Measurements from ENCODE around the gene R3HCC1L.
"Not testable (repeated sequence)": the region's sequence is repeated elsewhere in the genome, so short reads cannot be mapped to it uniquely, and the experiment has no call there.

R3HCC1L gene

DNA sequence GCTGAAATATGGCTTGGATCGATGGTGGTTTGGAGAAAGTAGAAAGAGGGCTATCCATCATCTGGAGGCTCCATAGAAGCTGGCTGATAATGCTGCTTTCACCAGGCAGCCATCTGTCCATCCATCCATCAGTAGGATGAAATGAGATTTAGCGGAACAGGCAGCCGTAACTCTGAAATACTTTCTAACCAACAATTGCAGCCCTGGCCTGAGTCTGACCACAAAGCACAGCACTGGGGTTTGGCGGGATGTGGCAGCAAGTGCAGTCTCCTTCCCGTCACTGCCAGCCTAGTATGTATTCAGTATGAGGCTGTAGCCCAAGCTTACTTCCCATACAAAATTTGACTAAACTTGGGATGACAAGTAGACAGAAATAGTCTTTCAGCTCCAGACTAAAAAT lies 38.0 kb downstream of the R3HCC1L start:
- DNase-seq (ENCODE audit: low spot score), result no peak

DNA sequence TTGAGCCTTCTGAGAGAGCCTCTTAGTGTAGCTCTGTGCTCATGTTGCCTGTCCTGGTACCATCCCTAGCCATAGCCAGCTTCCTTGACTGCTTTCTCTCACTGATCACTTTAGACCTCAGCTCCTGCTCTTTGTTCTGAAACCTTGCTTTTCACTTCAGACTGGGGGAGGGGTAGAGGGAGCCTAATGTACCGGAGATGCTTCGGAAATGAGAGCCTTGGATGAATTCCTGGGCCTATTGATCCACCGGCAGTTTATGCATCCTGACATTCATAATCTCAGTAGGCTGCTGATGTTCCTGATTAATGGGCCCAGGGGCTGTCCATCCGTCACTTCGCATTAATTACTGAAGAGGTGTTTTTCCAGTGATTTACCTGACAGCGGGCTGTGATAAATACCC lies 38.8 kb downstream of the R3HCC1L start:
- no peak for DNase-seq (ENCODE audit: low spot score)

DNA sequence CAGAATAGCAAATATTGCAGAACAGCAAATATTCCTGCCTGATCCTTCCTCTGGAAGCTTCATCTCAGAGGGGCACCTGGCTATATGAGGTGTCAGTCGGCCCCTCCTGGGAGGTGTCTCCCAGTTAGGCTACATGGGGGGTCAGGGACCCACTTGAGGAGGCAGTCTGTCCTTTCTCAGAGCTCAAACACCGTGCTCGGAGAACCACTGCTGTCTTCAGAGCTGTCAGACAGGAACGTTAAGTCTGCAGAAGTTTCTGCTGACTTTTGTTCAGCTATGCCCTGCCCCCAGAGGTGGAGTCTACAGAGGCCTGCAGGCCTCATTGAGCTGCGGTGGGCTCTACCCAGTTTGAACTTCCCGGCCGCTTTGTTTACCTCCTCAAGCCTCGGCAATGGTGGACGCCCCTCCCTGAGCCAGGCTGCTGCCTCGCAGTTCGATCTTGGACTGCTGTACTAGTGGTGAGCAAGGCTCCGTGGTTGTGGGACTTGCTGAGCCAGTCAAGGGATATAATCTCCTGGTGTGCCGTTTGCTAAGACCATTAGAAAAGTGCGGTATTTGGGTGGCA lies 48.0 kb downstream of the R3HCC1L start:
- DNase-seq (ENCODE audit: low spot score), result not testable (repeated sequence)

DNA sequence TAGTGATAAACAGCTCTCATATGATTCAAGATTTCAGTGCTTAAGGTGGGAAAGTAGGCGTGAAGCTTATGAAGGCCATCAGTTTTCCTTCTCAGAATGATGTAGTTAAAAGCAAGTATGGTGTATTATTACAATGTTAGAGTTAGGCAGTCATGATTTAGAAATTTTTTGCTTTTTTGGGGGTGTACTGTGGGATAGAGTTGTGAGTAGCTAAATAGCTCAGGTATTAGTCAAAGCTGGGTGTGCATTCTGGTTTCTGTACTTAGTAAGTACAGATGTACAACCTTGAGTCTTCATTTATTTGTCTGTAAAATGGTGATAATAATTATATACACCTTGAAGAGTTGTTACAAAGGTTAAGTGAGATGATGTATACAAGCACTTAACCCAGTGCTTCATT lies 52.2 kb downstream of the R3HCC1L start:
- no peak for DNase-seq (ENCODE audit: low spot score)

DNA sequence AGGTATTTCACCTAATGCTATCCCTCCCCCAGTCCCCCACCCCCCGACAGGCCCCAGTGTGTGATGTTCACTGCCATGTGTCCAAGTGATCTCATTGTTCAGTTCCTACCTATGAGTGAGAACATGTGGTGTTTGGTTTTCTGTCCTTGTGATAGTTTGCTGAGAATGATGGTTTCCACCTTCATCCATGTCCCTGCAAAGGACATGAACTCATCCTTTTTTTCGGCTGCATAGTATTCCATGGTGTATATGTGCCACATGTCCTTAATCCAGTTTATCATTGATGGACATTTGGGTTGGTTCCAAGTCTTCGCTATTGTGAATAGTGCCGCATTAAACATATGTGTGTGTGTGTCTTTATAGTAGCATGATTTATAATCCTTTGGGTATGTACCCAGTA lies 56.3 kb downstream of the R3HCC1L start:
- DNase-seq (ENCODE audit: low spot score), result not testable (repeated sequence)

DNA sequence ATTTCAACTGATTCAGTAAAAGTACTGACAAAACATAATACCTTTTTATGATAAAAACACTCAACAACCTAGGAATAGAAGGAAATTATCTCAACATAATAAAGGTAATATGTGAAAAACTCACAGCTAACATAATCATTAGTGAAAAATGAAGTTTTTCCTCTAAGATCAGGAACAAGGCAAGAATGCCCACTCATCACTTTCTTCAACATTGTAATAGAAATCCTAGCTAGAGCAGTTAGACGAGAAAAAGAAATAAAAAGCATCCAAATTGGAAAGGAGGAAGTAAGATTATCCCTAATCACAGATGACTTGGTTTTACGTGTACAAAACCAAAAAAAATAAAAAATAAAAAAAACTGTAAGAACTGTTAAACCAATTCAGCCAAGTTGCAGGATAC lies 58.6 kb downstream of the R3HCC1L start:
- DNase-seq (ENCODE audit: low spot score), result no peak

DNA sequence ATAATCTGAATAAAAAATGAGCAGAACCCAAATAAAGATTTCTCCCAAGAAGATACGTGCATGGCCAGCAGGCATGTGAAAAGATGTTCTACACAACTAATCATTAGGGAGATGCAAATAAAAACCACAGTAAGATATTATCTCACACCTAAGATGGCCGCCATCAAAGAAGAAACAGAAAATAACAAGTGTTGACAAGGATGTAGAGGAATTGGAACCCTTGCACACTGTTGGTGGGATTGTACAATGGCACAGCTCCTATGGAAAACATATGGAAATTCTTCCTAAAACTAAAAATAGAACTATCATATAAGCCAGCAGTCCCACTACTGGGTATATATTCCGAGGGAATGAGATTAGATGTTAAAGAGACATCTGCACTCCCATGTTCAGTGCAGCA lies 60.2 kb downstream of the R3HCC1L start:
- DNase-seq (ENCODE audit: low spot score), result no peak

DNA sequence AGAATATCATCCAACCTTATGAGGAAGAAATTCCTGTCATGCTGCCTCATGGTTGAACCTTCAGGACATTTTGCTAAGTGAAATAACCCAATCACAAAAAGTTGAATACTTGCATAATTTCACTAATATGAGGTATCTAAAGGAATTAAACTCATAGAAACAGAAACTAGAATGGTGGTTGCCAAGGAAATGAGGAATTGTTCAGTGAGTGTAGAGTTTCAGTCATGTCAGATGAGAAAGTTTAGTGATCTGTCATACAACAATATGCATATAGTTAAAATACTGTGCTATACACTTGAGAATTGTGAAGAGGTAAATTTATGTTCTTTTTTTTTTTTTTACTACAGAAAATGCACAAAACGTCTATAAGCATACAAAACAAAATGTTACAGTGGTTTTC lies 60.7 kb downstream of the R3HCC1L start:
- no peak for DNase-seq (ENCODE audit: low spot score)

DNA sequence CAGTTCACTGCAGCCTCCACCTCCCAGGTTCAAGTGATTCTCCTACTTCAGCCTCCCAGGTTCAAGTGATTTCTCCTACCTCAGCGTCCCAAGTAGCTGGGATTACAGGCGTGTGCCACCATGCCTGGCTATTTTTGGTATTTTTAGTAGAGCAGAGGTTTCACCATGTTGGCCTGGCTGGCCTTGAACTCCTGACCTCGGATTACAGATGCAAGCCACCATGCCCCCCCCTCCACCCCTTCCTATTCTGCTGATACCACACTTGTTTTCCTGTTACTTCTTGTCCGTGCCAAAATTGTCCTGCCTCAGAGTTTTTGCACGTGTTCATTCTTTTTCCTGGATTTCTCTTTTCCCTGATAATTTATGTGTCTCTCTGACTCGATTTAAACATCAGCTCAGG lies 62.5 kb downstream of the R3HCC1L start:
- DNase-seq (ENCODE audit: low spot score), result no peak

DNA sequence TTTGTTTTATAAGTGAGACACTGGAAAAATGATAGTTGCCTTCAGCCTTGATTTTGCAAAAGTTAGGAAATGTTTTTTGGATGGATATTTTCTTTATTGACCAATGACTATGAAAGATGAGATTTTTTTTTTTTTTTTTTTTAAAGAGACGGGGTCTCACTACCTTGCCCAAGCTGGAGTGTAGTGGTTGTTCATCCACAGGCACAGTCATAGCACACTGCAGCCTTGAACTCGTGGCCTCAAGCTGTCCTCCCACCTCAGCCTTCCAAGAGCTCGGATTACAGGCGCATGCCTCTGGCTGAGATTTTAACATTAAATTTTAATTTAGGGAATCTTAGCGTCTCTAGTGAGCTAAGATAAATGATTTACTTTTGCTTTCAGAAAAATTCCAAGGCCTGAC lies 67.3 kb downstream of the R3HCC1L start:
- no peak for DNase-seq (ENCODE audit: low spot score)

DNA sequence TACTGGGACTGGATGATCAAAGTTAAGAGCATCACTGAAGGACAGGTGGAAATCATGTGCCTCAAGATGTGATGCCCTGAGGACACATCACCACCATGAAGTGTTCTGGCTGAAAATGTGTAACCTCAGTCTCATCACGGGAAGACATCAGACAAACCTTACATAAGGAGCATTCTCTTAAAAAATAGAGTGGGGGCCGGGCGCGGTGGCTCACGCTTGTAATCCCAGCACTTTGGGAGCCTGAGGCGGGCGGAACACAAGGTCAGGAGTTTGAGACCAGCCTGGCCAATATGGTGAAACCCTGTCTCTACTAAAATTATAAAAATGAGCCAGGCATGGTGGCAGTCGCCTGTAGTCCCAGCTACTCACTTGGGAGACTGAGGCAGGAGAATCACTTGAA lies 67.9 kb downstream of the R3HCC1L start:
- no peak for DNase-seq (ENCODE audit: low spot score)

DNA sequence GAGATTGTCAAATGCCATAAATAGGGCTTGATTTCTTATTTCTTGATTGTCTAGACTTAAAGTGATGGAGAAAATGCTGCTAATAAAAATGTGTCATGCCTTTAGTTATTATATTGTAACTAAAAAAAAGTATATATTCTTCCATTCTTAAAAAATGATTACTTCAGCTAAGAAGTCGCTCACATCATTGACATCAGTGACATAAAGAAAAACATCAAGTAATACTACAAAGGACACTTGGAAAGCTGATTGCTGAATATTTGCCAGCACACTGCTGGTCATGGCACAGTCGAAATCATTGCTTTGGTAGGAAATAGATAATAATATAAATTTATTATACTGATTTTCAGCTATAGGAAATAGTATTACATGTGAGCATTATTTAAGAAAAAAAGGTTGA lies 70.9 kb downstream of the R3HCC1L start:
- no peak for DNase-seq (ENCODE audit: low spot score)

DNA sequence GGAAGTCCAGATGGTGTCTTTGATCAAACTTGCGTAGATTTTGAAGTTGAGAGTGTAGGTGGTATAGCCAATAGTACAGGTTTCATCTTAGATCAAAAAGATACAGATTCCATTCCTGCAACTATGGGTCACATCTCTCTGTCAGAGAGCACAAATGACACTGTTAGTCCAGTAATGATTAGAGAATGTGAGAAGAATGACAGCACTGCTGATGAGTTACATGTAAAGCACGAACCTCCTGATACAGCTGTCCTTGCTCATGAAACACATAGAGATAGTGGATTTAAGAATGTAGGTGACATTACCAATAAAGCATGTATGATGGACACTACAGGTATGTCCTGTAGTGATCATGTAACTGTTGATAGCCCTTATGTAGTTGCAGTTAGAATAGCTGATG lies 74.5 kb downstream of the R3HCC1L start:
- DNase-seq (ENCODE audit: low spot score), result no peak

DNA sequence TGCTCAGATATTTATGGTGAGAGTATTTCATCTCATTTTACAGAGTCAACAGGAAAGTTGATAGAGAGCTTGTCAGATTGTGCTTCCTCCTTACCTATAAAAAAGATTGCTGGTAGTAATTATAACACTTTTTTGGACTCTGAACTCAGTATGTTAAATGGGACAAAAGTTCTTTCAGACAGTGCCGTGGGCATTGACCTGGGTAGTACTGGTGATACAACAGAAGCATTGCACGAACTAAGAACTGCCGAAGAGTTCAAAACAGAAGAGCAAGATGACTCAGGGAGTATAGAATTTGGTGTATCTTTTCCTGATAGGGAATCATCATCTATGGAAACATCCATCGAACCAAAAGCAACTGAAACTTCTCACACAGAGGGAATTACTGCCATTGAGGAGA lies 75.0 kb downstream of the R3HCC1L start:
- DNase-seq (ENCODE audit: low spot score), result no peak

DNA sequence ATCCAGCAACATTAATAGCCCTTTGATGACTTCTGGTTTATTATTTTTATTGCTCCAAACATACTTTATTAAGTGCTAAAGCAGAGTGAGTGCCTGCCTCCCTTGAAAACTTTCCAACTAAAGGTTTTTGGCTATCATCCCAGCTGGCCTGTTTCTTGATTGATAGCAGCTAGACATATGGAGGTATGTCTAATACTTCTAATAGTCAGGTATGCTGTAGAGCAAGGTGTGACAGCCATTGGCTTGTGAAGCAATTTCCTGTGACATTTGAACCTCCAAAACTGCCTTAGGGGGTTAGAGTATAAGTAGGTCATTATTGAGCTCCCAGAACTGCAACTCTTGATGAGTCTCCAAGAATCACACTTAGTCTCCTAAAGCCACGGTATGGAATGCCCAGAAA lies 77.7 kb downstream of the R3HCC1L start:
- DNase-seq (ENCODE audit: low spot score), result no peak

DNA sequence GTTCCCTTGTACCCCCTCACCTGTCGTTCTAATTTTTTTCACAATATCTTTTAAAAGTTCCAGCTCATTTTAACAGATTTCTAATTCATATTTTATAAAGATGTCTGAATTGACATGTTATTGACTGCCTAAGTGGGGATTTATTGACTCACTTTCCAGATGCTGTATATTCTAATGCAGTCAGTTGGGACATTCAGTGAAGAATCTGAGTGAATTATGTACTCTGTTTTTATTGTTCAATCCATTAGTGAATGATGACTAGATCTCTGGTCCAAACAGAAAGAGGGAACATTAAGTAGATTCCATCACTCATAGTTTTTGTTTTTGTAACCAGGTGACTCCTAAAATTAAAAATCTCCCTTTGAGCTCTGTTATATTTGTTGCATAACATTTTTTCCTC lies 79.3 kb downstream of the R3HCC1L start:
- no peak for DNase-seq (ENCODE audit: low spot score)

DNA sequence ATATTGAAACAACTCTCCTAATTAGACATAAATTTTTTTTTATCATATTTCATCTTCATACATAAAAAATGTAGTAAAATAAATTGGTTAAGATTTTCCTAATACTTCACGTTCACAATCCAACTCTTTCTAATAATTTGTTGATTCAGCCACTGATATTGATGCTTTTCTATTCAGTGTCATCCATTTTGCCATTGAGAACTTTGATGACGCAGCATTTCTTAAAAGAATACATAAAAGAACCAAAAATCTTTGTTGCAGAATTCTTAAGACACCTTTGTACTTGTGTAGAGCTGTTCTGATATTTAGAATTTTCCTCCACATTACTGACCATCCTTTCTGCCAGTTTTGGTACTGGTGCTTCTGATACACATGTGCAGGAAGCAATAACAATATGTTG lies 80.9 kb downstream of the R3HCC1L start:
- no peak for DNase-seq (ENCODE audit: low spot score)

DNA sequence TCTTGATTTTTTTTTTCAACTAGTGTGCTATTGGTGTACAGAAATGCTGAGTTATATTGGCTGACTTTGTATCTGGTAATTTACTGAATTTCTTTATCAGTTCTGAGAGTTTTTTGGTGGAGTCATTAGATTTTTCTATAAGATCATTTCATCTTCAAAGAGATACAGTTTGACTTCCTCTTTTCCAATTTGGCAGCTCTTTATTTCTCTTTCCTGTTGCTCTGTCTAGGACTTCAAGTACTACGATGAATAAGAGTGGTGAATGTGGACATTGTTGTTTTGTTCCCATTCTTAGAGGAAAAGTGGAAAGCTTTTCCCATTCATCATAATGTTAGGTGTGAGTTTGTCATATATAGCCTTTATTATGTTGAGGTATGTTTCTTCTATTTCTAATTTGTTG lies 83.3 kb downstream of the R3HCC1L start:
- no peak for DNase-seq (ENCODE audit: low spot score)

DNA sequence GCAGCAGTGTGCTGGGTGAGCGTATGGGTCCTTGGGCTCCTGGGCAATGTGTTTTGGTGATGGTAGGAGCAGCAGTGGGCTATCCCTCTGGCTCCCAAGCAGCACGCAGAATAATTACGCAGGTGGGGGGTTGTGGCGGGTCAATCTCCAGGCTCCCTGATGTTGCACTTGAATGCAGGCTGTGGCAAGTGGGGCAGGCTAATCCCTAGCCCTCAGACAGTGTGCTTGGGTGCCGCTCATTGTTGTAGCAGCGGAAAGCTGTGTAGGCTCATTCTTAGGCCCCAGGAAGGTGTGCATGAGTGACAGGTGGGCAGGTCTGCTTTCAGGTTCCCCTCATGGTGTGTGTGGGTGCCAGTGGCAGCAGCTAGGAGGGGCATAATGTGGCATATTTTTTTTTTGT lies 89.4 kb downstream of the R3HCC1L start:
- DNase-seq (ENCODE audit: low spot score), result no peak

DNA sequence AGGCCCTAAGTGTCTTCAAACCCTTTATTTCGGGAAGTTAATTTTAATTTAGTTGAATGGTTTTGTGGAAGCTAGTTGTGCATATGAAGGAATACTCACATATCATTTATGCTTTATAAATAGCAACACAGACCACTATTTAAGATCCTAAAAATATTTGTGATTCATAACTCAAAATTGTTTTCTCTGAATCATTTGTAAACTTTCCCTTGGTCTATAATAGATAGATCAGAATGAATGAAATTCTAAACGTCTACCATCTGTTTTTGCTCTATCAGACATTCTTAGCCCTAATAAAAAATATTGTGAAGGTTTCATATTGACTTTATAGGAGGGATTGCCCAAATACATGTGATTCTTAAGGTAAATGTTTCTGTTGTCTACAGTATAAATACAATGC lies 90.1 kb downstream of the R3HCC1L start:
- no peak for DNase-seq (ENCODE audit: low spot score)

DNA sequence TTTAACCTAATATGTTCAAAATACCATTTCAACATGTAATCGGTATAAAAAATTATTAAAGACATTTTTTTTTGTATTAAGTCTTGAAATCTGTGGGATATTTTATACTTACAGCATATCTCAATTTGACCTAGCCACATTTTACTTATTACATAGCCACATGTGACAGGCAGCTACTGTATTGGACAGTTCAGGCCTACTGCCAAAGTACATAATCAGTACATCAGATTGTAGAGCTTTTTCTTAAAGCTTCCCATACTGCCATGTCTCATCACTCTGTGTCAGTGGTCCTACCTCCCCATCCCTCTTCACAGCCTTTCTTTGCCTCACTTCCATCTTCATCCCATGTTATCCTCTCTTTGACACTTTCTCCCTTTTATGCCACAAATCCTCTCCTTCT lies 90.5 kb downstream of the R3HCC1L start:
- DNase-seq (ENCODE audit: low spot score), result no peak

DNA sequence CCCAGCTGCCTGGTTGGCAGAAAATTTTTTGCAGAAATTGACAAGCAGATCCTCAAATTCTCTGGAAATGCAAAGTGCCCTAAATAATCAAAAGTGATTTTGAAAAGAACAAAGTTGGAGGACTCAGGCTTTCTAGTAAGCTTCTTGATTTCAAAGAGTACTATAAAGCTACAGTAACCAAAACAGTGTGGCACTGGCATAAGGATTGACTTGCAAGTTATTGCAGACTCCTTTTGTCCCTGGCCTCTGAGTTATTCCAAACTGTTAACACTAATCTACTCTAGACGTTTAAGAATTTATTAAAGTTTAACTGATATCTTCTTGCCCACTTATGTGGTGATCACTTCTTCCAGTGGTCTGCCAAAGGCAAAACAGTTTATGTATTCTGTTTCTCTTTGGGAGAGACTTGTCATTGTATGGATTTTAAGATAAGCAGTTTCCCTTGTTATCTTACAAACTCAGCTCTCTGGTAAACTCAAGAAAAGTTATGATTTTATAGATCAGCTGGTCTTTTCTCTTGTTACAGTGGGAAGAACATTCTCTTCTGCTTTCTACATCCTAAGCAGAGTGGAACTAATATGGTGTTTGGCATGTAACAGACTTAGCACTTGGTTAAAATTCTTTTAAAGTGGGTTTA lies 92.2 kb downstream of the R3HCC1L start:
- DNase-seq (ENCODE audit: low spot score), result no peak

DNA sequence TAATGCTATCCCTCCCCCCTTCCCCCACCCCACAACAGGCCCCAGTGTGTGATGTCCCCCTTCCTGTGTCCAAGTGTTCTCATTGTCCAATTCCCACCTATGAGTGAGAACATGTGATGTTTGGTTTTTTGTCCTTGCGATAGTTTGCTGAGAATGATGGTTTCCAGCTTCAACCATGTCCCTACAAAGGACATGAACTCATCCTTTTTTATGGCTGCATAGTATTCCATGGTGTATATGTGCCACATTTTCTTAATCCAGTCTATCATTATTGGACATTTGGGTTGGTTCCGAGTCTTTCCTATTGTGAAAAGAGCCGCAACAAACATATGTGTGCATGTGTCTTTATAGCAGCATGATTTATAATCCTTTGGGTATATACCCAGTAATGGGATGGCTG lies 93.3 kb downstream of the R3HCC1L start:
- not testable (repeated sequence) for DNase-seq (ENCODE audit: low spot score)

DNA sequence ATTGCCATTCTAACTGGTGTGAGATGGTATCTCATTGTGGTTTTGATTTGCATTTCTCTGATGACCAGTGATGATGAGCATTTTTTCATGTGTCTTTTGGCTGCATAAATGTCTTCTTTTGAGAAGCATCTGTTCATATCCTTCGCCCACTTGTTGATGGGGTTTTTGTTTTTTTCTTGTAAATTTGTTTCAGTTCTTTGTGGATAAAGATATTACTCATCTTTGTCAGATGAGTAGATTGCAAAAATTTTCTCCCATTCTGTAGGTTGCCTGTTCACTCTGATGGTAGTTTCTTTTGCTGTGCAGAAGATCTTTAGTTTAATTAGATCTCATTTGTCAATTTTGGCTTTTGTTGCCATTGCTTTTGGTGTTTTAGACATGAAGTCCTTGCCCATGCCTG lies 93.8 kb downstream of the R3HCC1L start:
- DNase-seq (ENCODE audit: low spot score), result not testable (repeated sequence)

DNA sequence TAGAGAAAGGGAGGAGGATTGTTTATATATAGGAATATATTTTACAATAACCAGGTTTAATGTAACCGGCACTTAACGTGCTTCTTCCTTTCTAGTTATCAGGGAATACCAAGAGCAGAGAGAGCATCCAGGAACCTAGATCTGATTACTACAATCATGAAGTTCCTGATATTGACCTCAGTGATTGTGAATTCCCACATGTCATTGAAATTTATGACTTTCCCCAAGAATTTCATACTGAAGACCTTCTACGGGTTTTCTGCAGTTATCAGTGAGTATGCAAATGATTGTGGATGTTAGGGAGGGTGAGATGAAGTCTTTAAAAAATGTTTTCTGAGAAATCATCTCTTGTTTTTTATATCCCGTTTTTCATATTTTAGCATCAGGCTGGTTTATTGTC lies 97.0 kb downstream of the R3HCC1L start:
- DNase-seq (ENCODE audit: low spot score), result no peak

All from LoVo (cell line).